HG03175 (cell line): Measurements from ENCODE around the gene FBXO28.

Source experiments
- ATAC-seq: cut with Tn5 transposase; IDR thresholded peaks from one replicate; pipeline ENCODE4 v1.9.1; 2021; ENCODE audit warnings: mild to moderate bottlenecking, moderate library complexity; ENCODE audit not compliant: unreplicated experiment

FBXO28 gene

DNA sequence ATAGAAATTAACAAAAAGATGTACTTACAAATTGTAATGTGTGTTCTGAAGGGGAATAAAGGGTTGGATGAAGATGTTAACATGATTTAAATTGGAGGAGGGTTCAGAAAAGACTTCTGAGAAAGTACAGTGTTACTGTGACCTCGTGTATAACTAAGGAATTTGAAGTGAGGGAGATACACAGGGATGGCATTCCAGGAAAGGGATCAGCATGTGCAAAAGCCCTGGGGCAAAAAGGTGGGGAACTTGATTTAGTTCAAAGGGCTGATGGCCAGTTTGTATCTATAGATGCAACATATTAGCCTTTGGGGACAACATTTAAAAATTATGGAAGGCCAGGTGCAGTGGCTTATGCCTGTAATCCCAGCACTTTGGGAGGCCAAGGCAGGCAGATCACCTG is 35.8 kb downstream of the FBXO28 start:
- no peak for ATAC-seq

DNA sequence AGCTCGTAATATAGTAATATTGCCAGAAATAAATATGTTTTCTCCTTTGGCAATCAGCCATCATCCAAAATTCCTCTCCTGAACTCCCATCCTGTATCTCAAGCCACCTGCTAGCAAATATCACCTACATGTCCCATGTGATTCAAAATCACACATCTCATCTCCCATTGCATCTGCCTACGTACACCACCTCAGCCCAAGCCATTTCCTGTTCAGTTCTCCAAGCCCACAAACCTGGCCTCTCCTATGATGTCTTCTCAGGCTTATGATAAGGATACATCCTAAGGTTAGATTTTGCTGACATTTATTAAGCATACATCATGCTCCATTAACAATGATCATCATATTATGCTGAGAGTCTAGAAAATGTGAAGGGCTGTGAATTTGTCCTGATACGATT is 37.2 kb downstream of the FBXO28 start:
- no peak for ATAC-seq

DNA sequence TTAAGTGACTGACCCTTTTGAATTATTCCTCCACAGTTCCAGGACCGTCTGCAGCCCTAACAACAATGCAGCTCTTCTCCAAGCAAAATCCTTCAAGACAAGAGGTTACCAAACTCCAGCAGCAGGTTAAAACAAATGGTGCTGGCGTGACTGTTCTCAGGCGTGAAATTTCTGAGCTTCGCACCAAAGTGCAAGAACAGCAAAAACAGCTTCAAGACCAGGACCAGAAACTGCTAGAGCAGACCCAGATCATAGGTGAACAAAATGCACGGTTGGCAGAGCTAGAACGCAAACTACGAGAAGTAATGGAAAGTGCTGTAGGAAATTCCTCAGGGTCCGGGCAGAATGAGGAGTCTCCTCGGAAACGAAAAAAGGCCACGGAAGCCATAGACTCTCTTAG is 43.4 kb downstream of the FBXO28 start:
- no peak for ATAC-seq

DNA sequence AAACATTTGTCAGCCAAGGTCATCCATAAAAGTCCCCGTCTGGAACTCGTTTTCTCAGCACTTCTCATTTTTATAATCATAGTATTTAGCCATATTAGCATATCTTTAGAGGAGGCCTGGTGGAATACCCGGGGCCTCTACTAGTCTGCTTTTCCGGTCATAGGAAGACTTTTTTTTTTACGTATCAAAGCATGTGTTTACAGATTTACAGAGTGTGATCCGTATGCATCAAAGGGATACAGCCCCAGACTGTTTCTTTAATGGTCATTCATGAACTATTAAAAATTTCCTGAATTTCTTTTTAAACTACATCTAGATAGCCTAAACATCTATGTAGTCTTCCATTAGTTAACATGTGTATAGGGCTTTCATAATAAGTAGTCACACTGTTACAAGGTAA is 45.6 kb downstream of the FBXO28 start:
- no peak for ATAC-seq

DNA sequence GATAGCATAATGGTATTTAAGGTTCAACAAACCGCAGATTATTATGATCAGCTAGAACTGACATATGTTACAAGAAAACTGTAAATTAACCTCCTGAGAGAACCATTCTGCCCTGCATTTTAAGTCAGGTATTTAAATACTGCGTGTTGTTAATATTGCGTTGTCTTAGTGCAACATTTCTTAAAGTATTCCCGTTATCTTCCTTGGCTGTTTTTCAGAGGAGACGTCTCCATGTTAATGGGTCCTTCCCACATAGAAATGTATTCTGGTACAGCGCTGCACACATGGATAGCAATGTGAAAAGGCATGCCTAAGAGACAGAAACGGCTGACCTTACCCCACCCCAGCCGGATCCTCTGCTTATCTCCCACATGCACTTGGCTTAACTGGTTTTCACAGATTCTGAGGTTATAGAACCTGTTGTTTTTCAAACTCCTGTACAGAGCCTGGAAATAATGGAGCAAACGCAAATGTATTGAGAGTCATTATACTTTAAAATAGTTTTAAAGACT is 46.3 kb downstream of the FBXO28 start:
- ATAC-seq = no peak

DNA sequence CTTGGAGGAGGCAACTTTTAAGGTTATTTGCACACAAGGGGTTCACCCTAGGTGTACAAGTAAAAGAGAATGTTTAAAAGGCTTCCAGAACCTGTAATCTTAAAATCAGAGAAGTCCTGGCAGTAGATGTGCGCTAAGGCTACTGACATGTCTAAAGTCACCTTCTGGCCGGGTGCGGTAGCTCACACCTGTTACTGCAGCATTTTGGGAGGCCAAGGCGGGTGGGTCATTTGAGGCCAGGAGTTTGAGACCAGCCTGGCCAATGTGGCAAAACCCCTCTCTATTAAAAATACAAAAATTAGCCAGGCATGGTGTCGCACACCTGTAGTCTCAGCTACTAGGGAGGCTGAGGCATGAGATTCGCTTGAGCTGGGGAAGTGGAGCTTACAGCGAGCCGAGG is 48.9 kb downstream of the FBXO28 start:
- ATAC-seq = no peak

DNA sequence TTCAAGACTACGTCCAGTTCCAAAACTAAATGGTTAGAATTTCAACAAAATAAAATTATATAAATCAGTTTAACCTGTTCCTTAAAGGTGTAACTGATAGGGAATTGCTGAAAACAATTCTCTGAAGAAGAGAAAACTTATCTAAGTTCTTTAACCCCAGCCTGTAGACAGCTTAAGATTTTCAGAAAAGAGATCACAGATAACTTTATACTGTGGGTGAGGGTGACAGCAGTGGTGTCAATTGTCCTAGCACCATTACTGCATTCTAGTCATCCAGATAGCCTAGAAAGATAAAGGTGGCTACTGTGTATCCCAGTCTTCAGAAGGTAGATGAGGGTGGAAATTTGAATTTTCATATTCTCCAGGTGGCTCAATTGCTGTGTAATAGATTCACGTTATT is 49.4 kb downstream of the FBXO28 start:
- no peak for ATAC-seq

DNA sequence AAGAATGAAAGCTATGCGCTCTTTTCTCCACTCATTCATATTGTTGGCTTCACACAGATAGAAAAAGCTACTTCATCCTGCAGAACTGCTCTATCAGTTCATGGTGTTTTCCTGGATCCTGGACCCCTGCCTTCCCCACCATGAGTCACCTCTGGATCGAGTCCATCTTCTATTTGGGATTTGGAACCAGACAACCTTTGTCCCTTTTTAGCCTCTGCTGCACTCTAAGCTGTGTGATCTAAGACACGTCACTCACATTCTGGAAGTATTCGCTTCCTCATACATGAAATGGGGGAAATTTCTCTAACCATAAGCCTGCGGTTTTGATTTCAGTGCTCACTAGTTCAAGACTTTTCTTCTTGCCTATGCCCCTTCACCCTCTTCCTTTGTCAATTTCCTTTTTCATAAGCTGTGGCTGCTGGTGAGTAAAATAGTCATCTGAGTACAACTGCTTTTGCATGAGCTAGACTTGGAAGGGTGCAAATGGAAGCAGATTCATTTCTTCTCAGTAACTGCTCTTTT is 55.0 kb downstream of the FBXO28 start:
- peak; percentile 85 for ATAC-seq

DNA sequence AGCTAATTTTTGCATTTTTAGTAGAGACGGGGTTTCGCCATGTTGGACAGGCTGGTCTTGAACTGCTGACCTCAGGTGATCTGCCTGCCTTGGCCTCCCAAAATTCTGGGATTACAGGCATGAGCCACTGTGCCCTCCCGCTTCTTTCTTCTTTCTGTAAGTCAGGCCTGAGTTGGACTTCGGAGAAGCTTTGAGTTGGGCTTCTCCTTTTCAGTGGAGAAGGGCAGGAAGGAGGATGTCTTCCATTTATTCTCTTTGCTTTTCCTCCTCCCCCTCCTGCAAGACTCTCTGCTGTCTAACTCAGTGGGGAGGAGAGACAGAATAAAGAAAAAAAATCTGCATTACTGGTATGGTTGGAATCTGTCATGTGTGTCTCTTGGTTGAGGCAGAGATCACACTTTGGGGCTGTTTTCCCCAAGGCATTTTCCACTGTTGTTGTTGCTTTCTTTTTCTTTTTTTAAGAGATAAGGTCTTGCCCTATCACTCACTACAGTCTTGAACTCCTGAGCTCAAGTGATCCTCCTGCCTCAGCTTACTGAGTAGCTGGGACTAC is 55.9 kb downstream of the FBXO28 start:
- no peak for ATAC-seq

DNA sequence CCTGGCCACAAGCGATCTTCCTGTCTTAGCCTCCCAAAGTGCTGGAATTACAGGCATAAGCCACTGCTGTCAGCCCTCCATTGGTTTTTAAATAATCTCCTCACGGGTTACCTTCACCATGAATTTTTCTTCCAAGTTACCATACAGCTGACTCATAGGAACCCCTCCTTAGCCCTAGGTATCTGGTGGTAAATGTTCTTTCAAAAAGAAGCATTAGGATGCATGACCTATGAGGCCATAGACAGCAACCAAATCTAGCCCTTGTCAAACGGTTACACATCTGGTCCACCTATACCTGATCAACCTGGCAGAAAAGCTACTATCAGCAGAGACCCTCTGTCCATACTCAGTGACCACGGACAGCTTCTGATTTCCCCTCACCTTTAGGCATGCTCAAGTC is 56.4 kb downstream of the FBXO28 start:
- no peak for ATAC-seq

DNA sequence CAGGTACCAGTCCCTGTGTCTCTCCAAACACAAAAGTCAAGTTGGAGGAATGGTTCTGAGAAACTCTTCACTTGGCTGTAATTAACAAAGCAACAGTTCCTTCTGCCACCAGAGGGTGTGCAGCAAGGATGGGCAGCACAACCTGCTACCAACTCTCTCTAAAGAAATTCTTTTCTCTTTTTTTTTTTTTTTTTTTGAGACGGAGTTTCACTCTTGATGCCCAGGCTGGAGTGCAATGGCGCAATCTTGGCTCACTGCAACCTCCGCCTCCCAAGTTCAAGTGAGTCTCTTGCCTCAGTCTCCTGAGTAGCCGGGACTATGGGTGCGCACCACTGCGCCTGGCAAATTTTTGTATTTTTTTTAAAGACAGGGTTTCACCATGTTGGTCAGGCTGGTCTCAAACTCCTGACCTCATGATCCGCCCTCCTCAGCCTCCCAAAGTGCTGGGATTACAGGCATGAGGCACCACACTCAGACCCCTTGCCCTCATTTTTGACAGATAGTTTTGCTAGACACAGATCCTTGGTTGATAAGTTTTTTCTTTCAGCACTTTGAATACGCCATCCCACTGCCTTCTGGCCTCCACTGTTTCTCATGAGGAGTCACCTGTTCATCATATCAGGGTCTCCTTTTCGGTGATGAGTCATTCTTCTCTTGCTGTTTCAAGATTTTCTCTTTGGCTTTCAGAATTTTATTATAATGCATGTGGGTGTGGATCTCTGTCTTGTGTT is 57.0 kb downstream of the FBXO28 start:
- ATAC-seq = no peak

DNA sequence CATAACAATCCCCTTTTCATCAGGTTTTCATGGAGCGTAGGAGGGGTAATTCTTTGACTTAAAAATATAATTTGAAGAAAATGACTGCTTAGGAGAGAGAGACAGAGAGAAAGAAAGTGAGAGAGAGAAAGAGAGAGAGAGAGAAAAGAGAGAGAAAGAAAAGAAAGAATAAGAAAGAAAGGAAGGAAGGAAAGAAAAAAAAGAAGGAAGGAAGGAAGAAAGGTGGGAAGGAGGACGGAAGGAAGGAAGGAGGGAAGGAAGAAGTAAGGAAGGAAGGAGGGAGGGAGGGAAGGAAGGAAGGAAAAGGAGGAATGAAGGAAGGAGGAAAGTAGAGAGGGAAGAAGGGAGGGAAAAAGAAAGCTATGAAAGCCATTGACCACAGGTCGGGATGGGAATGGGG is 58.3 kb downstream of the FBXO28 start:
- no peak for ATAC-seq

DNA sequence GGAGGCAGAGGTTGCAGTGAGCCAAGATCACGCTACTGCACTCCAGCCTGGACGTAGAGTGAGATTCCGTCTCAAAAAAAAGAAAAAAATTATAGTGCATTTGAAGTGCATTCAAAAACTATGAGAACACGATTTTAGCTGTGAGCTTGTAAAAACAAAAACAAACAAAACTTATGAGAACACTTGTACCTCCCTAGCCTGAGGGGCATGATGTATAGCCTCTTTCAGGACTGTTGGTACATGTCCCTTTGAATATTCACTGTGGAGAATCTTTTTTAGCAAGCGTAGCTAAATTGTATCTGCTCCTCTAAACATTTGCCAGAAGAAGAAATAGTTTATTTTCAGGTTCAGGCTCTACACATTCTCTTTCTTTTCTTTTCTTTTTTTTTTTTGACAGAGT is 59.6 kb downstream of the FBXO28 start:
- no peak for ATAC-seq

DNA sequence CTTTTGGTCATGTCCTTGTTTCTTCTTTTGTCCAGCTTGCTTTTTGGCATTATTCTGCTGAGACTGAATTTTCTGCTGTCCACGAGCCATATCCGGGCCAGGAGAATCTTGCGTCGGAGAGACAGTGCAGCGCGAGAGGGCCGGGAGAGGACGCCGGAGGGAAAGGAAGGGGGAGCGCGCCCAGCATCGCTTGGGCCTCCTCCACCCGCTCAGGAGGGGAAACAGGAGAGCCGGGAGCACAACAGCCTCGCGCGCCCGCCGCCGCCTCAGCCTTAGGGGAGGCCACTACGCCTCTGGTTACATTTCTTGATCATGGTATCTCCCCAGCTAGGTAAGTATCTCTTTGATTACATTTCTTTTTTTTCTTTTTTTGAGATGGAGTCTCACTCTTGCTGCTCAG is 61.7 kb downstream of the FBXO28 start:
- no peak for ATAC-seq

DNA sequence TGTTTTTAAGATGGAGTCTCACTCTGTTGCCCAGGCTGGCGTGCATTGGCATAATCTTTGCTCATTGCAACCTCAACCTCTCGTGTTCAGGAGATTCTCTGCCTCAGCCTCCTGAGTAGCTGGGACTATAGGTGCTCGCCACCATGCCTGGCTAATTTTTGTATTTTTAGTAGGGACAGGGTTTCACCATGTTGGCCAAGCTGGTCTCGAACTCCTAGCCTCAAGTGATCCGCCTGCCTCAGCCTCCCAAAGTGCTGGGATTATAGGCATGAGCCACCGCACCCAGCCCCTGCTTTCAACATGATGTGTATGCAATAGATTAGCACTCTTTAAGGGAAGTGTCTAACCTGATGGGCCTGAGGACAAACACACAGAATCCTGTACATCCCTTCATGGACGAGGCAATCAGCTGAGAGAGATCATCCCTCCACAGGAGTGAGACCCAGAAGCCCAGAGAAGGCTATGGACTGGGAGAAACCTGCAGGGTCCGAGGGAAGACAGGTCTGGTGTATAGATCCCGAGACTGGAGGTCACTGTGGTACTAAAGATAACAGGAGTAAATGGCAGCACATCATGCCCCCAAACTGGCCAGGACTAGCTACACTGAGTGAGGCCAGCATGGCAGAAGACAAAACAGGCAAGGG is 63.6 kb downstream of the FBXO28 start:
- no peak for ATAC-seq

DNA sequence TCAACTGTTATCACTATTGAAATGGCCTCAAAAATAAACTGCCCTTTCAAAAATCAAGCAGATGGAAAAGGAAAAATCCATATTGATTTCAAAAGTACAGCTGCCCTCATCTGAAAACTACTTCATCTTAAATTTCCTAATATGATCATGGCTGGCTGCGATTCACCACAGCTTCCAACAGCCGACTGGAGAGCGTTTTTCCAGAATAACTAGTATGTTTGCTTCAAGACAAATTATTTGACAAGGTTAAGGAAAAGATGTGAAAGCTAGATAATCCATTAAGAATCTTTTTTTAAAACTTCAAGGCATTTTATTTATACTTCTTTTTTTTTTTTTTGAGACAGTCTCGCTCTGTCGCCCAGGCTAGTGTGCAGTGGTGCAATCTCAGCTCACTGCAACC is 65.0 kb downstream of the FBXO28 start:
- no peak for ATAC-seq

DNA sequence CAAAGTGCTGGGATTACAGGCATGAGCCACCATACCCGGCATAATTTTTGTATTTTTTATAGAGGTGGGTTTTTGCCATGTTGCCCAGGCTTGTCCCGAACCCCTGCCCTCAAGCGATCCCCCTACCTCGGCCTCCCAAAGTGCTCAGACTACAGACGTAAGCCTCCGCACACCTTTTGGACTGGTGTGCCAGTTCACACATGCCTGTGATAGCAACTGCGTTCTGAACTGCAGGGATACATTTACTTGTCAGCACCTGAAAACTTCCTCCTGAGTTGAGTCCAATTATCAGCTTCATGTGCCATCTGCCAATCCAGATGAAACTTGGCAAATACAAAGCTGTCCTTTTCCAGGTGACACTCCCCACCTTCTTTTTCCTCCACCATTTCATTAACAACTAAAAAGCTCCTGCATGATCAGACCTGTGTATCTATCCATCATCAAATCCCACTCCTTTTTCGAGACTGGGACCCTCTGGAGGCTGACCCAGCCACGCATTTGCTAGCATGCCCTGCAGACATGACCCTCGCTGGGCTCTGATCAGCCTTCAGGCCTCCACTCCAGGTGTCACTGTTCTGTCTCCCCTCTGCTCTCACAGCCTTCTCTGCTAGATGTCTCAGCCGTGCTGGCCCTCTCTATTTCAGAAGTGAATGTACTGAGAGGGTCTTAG is 67.0 kb downstream of the FBXO28 start:
- ATAC-seq = no peak

DNA sequence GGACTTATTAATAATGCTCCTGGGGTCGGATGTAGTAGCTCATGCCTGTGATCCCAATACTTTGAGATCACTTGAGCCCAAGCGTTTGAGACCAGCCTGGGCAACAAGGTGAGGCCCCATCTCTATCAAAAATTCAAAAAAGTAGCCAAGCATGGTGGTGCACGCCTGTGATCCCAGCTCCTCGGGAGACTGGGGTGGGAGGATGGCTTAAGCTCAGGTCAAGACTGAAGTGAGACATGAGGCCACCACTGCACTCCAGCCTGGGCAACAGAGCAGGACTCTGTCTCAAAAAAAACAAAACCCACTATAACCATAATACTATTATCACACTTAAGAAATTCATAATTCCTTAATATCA is 67.5 kb downstream of the FBXO28 start:
- ATAC-seq = no peak

DNA sequence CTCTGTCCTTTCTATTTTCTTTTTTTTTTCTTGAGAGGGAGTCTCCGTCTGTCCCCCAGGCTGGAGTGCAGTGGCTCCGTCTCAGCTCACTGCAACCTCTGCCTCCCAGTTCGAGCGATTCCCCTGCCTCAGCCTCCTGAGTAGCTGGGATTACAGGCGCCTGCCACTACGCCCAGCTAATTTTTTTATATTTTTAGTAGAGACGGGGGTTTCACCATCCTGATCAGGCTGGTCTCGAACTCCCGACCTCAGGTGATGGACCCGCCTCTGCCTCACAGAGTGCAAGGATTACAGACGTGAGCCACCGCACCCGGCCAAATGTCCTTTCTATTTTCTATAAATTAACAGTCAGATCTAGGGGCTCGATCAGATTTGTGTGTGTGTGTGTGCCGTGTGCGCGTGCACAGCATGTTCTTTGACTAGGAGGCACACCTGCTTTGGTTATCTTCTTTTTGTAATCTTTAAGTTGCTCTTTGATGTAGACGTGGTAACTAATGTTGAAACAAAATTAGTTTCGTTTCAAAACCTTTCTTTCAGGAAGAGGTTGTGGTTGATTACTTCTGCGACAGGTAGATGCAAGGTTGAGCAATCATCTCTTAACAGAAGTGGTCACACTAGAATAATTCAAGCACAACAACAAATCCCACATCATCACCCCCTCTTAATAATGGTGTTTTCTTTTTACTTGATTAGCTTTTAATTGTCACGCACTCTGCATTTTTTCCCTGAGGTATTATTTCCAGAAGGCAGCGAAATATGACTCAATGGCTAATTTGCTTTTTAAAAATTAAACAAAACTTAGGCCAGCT is 68.3 kb downstream of the FBXO28 start:
- peak; percentile 45 for ATAC-seq

DNA sequence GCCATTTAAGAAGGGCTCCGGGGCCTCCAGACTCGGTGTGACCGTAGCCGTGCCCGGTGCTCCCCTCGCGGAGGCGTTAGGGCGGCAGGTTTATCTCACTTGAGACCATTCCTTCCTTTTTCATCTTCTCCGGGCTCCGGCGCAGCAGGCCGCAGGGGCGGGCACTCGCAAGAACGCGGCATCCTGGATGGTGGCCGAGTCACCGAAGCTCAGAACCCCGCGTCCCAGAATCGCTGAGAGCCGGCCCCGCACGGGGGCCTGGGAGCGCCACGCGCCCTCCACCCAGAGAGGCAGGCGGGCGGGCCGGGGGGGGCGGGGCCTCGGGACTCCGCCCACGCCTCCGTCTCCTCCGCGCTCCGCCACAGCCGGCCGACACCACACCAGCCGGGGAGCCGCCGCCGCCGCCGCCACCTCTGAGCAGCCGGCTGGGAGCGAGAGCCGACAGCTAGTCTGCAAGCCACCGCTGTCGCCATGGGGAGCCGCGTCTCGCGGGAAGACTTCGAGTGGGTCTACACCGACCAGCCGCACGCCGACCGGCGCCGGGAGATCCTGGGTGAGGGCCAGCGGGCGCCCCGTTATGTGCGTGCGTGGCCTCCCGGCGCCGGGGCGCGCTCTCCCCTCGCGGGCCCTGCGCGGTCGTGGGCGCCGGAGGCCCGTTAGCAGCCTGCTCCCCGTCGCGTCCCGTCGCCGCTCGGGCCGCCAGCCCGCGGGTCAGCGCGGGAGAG is 69.1 kb downstream of the FBXO28 start, which contains the start of gene DEGS1:
Gene DEGS1 (plus strand): TSS at position 375 of the 725 bp plus-strand sequence. CDS start 97 bp downstream, at position 472.
- ATAC-seq = peak; percentile 67
